CD4-positive, alpha-beta T cell treated with Interleukin-6 for 4 hours (primary cell): ENCODE results near the gene AGMO.

Experiments
- DNase-seq: peaks from one replicate; pipeline ENCODE4 v3.0.0-alpha.2; 2020; ENCODE audit warnings: mixed read lengths

The AGMO gene

DNA sequence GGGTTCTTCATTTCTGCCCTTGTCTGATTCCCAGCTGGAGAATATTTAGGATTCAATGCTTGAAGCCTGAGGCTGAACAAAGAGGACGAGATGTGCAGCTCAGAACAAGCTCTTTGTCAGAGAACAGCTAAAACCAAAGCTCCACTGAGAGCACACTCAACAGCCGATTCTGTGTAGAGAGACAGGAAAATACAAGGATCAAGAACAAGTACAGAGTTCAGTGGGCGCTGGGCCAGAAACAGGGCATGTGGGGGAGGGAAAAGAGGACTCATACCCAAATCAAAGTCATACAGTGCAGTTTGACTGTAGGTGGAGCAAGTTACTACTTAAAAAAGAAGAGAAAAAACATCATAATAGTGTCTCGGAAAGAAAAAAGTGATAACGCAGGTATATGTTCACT, at the start of gene AGMO:
AGMO (minus strand) TSS at position 181 of the 400 bp plus-strand sequence.
- no peak for DNase-seq

- no peak for DNase-seq
Measured at GRCh38 chr7:15610503-15610902, 48.7 kb upstream of the AGMO start.

- no peak for DNase-seq
Measured at GRCh38 chr7:15609287-15609686, 47.5 kb upstream of the AGMO start.

DNA sequence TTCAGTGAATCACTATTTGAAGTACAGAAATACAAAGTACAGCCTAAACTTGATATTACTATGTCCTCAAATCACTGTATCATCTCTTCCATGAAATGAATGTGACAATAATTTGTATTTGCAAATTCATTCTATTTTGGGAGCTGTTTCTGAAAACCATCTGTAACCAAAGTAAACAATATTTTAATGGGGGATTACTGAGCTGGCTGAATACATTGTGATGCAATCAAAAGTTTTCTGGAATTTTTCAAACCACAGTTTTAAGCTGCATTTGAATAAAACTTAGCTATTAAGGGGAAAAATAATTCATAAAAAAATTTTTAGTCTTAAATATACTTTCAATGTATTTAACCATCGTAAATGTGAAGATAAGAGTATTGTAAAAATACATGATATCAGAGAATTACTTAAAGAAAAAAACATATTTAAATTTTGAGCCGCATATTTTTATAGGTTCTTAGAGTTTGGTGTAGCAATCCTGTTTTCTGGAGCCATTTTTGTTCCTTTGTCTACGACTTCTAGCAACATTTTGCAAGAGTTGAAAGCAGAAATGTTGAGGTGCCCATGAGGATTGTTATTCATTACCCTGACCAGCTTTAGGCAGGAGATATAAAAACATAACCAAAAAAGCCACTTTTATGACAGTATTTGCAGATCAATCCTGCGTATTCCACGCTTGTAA, 45.9 kb upstream of the AGMO start:
- no peak for DNase-seq

DNA sequence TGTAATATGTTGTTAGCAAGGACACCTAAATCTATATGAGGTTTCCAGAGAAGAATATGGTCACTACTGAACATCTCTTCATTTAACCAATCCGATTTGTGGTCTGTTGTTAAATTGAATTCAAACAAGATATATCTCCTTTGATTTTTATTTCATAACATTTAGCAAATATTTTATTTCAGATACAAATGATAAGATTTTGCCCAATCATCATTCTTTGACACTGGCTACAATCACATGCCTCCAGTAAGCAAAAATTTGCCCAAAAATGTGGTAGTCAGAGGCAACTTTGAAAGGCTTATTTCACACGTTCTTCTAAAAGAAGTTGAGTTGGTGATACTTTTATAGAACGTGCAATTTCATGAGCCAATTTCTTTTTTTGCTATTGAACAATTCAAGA, 44.7 kb upstream of the AGMO start:
- DNase-seq = no peak

GRCh38 chr7:15604166-15604565, 42.4 kb upstream of the AGMO start:
- DNase-seq = no peak

GRCh38 chr7:15603124-15603523, 41.3 kb upstream of the AGMO start:
- DNase-seq = no peak

DNA sequence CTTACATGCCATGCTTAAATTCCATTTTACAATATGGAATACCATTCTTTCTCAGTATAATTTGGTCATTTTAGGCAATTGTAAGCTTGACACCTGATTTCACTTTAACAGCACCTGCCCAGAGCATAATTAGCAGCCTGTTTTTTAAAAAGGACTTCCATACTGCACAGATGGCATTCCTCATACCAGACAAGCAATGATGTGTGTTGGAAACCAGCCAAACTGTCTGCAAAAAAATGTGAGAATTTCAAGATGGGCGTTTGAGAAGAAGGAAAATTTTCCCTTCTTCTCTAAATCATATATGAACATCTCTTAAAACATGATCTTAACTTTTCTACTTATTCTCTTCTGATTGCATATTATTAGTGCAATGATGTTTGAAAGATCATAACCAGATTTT, 40.4 kb upstream of the AGMO start:
- no peak for DNase-seq

- no peak for DNase-seq
Measured at GRCh38 chr7:15601175-15601574, 39.4 kb upstream of the AGMO start.

- no peak for DNase-seq
Measured at GRCh38 chr7:15600298-15600697, 38.5 kb upstream of the AGMO start.

GRCh38 chr7:15594461-15594860, 32.6 kb upstream of the AGMO start:
- no peak for DNase-seq

GRCh38 chr7:15593382-15593781, 31.6 kb upstream of the AGMO start:
- DNase-seq = no peak

DNA sequence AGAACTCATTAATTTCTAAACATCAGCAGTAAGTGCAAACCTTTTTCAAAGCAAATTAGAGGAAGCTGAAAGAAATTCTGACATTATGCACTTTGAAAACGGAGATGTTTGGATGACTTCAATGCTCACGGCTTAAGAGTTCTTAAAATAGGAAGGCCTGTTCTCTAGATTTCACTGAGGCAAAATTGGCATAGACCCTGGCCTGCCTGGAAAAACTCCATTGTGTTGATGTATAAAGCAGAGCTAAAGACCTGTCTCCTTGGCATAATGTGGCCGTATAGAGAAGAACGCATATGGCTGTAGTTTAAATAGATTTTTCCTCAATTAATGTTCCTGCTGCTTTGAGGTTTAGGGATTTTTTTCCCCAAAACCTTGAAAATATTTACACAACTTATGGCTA, 24.5 kb upstream of the AGMO start:
- no peak for DNase-seq

DNA sequence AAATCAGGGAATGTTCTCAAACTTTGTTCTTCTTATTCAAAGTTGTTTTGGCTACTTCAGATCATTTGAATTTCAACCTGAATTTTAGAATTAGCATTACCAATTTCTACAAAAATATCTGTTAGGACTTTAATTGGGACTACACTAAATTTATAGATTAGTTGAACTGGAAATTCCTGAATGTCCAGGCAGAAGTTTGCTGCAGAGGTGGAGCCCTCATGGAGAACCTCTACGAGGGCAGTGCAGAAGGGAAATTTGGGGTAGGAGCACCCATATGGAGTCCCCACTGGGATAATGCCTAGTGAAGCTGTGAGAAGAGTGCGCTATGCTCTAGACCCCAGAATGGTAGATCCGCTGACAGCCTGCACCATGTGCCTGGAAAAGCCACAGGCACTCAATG, 22.8 kb upstream of the AGMO start:
- DNase-seq = no peak

GRCh38 chr7:15582773-15583172, 21.0 kb upstream of the AGMO start:
- no peak for DNase-seq

- no peak for DNase-seq
Measured at GRCh38 chr7:15581352-15581951, 19.6 kb upstream of the AGMO start.

DNA sequence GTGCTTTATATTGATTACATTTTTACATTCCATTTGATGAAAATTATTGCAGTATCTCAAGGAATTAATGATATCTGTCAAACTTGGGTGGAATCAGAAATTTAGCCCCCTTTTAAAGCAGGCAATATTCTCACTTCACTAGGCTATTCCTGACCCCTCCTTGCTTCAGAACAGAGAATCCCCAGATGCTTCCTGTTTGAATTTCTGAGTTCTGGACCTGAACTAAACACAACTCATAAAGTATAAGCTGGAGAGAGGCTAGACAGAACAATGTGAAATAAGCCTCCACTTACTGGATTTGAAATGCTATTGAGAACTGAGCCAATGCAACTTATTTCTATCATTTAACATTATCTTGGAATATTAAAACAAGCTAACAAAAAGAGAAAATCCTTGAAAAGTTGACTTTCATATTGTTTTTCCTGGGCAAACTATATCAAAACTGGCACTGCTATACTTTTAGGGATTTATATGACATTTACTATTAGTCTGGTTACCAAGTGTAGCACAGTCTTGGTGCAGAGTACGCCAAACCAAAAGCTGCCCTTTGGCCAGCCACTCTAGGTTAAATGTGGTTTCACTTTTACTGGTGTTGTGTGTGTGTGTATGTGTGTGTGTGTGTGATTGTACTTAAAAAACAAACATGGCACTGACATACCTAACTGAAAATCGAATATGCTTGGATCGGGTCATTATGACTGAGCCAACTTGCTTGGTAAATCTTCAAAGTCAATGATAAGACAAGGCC, 19.0 kb upstream of the AGMO start:
- DNase-seq = no peak

- DNase-seq = no peak
Measured at GRCh38 chr7:15577600-15577999, 15.8 kb upstream of the AGMO start.

GRCh38 chr7:15571301-15571878, 9.6 kb upstream of the AGMO start:
- no peak for DNase-seq

DNA sequence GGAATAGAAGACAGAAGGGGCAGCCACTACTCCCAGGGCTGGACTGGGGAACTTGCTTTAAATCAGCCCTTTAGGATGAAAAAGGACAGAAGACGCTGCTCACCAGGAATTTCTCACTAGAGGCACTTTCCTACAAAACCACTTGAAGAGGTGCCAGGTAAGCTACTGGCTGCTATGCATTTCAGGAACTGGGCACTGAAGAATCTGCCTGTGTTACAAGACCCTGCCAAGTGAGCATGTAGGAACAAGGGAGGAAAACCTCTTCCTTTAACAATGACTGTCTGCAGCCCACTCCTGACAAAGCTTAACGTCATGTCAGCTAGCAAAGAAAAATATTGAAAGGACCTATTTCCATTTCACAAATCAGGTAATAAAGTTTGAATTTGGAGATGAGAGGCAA, 5.8 kb upstream of the AGMO start:
- no peak for DNase-seq

GRCh38 chr7:15567036-15567435, 5.2 kb upstream of the AGMO start:
- DNase-seq = no peak

DNA sequence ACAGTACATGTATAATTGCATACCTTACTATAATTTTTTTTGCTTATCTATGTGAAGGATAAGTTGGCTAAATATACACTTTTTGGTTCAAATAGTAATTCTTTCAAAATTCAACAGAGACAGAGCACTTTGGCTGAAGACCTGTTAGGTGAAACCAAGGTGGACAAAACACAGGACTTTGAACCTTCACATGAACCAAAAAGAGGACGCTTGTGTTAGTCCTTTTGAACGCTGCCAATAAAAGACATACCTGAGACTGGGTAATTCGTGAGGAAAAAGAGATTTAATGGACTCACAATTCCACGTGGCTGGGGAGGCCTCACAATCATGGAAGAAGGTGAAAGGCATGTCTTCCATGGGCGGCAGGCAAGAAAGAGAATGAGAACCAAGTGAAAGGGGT, 4.7 kb upstream of the AGMO start:
- DNase-seq = no peak

DNA sequence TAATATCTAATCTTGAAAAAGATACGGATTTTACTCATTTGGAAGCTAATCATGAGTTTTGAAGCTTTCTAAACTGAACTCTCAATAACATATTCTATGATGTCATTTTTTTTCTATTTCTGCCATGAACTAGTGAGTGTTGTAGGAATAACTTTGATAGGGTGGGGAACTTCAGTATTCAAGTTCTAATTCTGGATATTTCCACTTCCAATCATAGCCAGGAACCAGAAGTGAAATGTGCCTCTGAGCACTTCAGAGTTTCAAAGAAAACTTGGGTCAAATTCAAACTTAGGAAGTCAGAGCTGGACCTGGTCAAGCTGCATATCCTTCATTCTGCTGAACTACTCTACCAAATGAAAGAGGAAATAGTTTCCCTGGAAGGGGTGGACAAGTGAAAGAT, 847 bp downstream of the AGMO start:
- DNase-seq = no peak

- no peak for DNase-seq
Measured at GRCh38 chr7:15559416-15559928, 2.3 kb downstream of the AGMO start.
